GM18873 (cell line): ENCODE measurements around the gene PGR.

ENCODE experiments used
- ATAC-seq: cut with Tn5 transposase; IDR thresholded peaks from one replicate; pipeline ENCODE4 v1.9.1; 2021; ENCODE audit warnings: mild to moderate bottlenecking, moderate library complexity, moderate number of reproducible peaks; ENCODE audit not compliant: unreplicated experiment, low FRiP score

PGR gene

GRCh38 chr11:101083335-101083734, 46.3 kb downstream of the PGR start:
- no peak for ATAC-seq

- no peak for ATAC-seq
Measured at GRCh38 chr11:101082813-101083212, 46.8 kb downstream of the PGR start.

- no peak for ATAC-seq
Measured at GRCh38 chr11:101063706-101064105, 65.9 kb downstream of the PGR start.

DNA sequence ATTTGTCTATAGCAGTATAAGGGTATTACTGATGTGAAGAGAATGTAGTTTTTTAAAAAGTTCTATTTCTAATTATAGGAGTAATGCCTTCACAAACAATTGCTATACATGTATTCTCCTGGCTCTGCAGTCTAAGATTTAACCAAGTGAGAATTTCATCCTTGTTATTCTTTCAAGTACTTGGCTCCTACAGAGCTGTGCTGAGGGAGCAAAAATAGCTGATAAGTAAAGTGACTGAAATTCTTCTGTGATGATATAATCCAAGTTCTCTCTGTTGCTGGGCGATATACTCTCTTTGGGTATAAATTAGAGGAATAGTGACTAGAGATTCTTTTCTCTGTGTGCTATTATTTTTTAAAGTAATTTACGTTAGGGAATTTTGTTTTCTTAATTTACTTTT, 68.0 kb downstream of the PGR start:
- ATAC-seq: no peak

- no peak for ATAC-seq
Measured at GRCh38 chr11:101059331-101059730, 70.3 kb downstream of the PGR start.

DNA sequence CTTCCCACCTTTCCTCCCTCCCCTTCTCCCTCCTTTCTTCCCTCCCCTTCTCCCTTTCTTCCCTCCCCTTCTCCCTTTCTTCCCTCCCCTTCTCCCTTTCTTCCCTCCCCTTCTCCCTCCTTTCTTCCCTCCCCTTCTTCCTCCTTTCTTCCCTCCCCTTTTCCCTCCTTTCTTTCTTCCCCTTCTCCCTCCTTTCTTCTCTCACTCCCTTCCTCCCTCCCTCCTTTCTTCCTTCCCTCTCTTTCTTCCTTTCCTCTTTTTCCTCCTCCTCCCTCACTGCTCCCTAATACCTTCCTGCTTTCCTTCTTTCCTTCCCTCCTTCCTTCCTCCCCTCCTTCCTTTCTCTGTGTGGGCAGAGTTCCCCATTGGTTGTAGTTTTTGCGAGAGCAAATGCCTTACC, 76.1 kb downstream of the PGR start:
- no peak for ATAC-seq

GRCh38 chr11:101051677-101052076, 77.9 kb downstream of the PGR start:
- ATAC-seq: no peak

- no peak for ATAC-seq
Measured at GRCh38 chr11:101049813-101050212, 79.8 kb downstream of the PGR start.

DNA sequence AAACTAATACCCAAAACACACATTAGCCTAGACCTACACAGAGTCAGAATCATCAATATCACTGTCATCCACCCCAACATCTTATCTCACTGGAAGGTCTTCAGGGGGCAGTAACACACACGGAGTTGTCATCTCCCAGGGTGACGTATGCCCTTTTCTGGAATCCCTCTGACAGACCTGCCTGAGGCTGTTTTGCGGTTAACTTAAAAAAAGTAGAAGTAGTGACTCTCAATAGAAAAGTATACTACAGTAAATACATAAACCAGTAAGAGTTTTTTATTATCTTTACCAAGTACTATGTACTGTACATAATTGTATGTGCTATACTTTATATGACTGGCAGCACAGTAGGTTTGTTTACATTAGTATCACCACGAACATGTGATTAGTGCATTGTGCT, 80.5 kb downstream of the PGR start:
- ATAC-seq: no peak

DNA sequence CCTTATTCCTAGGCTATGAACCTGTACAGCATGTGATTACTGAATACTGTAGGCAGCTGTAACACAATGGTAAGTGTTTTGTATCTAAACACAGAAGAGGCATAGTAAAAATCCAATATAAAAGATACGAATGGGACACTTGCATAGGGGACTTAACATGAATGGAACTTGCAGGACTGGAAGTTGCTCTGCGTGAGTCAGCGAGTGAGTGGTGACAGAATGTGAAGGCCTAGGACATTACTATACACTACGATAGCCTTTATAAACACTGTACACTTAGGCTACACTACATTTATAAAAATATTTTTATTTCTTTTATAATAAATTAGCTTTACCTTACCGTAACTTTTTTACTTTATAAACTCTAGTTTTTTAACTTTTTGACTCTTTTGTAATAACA, 81.1 kb downstream of the PGR start:
- ATAC-seq: no peak

- ATAC-seq: no peak
Measured at GRCh38 chr11:101046947-101047346, 82.7 kb downstream of the PGR start.

GRCh38 chr11:101045415-101045814, 84.2 kb downstream of the PGR start:
- ATAC-seq: no peak

- ATAC-seq: no peak
Measured at GRCh38 chr11:101043940-101044339, 85.7 kb downstream of the PGR start.

DNA sequence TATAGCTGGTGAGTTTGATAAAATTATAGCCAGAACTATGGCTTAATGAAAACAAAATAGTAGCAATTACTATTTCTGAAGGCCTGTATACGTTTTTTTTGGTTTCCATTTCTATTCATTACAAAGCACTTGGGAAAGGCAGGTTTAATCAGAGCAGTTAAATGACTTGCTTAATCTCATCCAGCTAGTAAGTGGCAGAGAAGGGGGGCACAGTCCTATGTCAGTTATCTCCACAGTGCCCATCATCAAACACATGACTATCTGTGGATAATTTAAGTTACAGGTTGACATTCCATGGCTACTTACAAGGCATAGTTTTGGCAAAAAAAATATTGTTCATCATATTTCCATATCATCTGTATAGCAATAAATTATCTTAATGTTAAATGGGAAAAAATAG, 93.7 kb downstream of the PGR start:
- ATAC-seq: no peak

- no peak for ATAC-seq
Measured at GRCh38 chr11:101034076-101034475, 95.5 kb downstream of the PGR start.

GRCh38 chr11:101032991-101033390, 96.6 kb downstream of the PGR start:
- no peak for ATAC-seq

DNA sequence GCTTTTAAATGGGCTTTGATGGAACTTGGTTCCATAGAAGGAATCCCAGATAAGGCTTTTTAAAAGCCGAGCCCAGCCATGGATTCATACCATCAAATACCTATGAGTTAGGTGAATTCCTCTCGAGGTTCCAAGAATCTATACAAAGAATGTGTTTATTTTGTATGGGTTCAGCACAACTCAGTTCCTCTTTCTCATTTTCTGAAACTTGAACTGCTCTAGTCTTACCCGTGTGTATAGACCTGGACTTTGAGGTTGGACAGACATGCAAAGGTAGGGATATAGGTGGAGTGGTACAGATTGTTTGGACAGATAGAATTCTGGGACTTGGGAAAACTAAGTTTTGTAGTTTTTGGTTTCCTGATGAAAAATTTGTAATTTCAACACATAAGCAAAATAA, 97.9 kb downstream of the PGR start:
- ATAC-seq: no peak

DNA sequence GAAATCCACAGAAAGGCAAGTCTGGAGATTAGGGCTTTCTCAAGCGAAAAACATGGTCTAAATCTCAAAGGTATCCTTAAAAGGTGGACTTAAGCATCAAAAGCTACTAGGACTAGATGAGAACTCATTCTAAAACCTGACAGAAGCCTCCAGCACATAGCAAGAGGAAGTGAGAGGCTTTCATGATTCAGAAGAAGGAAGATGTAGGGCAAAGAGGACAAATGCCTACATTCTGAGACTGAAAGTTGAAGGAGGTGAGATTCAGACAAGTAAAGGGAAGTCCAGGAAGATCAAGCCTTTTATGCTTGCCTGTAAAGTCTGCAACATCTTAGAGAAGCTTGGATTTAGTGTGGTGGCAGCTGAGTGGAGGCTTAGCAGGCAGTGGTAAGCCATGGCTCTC, 98.9 kb downstream of the PGR start:
- ATAC-seq: no peak

- ATAC-seq: no peak
Measured at GRCh38 chr11:101030015-101030414, 99.6 kb downstream of the PGR start.

- no peak for ATAC-seq
Measured at GRCh38 chr11:101028644-101029043, 101.0 kb downstream of the PGR start.

GRCh38 chr11:101022256-101022655, 107.4 kb downstream of the PGR start:
- no peak for ATAC-seq

GRCh38 chr11:101019870-101020269, 109.7 kb downstream of the PGR start:
- no peak for ATAC-seq

GRCh38 chr11:101014600-101015285, 114.9 kb downstream of the PGR start:
- no peak for ATAC-seq
